SH-SY5Y (cell line): ENCODE data around the gene MPRIP.

Experiments used
- GATA2 ChIP-seq: IDR thresholded peaks from 2 replicates; pipeline ENCODE4 v1.6.1; 2011; ENCODE audit warnings: mild to moderate bottlenecking, low read depth, low read length
- GATA3 ChIP-seq: IDR thresholded peaks from 2 replicates; pipeline ENCODE4 v1.6.1; 2011; ENCODE audit warnings: low read depth, mild to moderate bottlenecking, low read length, moderate library complexity

The MPRIP gene

DNA sequence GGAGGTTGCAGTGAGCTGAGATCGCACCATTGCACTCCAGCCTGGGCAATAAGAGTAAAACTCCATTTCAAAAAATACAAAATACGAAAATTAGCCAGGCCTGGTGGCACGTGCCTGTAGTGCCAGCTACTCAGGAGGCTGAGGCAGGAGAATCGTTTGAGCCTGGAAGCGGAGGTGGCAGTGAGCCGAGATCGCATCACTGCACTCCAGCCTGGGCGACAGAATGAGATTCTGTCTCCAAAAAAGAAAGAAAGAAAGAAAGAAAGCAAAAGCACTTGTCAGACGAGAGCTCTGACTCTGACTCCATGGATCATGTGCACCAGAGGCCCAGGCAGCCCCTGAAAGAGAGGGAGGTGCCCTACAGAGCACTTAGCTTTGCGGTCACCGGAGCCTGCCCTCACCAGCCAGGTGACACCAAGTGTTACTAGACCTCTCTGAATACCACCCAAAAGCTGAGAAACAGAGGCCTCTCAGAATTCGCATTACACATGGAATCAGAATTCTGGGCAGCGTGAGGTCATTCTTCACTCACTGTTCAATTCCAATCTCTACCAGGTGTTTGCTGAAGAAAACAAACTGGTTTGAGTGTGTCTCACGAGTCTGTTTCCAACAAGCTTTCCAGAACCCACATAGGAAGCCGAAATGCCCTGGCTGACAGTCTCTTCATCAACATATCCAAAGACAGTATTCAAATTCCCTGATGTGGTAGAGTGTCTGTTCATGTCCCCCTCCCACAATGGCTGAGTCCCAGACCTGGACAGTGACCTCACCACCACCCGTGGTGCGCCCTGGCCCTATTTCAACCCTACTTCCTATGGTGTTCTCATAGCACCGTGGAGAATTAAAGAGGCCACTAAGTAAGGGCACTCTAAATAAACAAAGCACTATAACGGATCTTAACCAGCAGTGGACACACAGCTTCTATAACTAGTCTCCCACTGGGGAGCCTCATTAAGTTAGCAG, 193.2 kb downstream of the MPRIP start:
- no peak for TF ChIP-seq GATA3
- no peak for TF ChIP-seq GATA2

DNA sequence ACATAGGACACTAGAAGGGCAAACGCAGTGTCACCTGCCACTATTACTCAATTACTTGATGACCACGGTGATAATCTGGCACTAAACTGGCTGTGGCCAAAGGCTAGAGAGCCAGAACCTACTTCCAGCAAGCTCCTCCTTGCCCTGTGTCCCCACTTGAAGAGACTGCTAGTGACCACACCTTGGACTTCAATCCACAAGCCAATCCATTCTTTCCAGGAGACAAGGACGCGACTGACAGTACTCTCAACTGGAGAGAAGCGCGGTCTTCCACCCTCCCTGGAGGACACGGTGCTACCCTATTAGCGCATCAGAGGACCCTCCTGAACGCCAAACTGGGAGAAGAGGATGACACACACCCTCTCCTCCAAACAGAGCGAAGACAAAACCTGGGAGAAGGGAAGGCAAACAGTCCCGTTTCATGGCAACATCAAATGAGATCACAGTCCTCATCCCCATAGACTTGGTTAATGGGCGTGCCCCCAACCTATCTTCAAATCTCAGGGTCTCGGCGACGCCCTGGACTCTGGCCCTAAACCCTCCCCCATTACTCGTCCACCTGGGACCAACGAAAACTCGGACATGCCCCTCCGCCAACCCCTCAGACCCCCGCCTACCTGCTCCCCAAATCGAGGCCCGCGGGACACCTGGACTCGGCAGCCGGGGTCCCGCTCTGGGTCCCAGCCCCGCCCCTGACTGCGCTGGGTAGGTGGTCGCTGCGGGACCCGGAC, 194.2 kb downstream of the MPRIP start:
- no peak for TF ChIP-seq GATA3
- peak; percentile 74 for TF ChIP-seq GATA2

DNA sequence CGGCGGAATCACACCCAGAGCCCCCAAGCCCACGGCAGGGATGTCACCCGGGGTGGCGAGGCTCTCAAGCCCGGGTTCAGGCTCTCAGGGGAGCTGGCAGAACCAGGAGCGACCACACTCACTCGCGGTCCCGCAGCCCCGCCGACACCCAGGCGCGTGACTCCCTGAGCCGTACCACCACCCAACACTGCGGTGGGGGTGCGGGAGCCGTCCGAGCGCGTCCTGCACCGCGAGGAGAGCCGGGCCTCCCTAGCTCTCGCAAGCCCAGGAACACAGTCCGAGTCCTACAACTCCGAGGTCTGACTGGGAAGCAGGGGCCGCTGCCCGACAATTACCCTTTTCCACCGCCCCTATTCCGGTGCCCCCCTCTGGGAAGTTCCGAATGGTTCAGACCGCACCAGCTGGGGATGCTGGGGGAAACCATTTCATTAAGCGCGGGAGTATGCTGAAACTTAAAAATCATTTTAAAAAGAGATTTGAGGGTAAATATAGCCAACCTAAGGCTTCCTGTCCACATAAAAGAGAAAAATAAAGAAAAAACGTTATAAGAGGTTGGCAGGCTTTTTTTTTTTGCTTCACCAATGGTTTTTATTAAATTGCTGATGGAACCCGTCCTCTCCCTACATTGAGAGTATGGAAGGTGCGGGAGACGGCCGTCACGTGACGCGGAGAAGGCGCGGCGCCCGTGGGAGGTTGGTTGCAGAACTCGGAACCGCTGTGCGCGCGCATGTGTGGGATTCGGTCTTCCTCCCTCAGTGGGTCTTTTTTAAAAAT, 195.0 kb downstream of the MPRIP start, which contains the start of gene FLCN:
TSS of gene FLCN (minus strand) at position 143 of the 774 bp plus-strand sequence. CDS start 9,031 bp downstream, outside the sequence.
- TF ChIP-seq GATA2 = no peak
- no peak for TF ChIP-seq GATA3

- TF ChIP-seq GATA3 = no peak
- TF ChIP-seq GATA2 = no peak
These were observed 197.6 kb downstream of the MPRIP start for GRCh38 chr17:17239832-17240231.

GRCh38 chr17:17241656-17242055, 199.4 kb downstream of the MPRIP start:
- TF ChIP-seq GATA3 (no peak), GATA2 (no peak)

GRCh38 chr17:17242246-17242645, 200.0 kb downstream of the MPRIP start:
- TF ChIP-seq GATA2 (no peak), GATA3 (no peak)
